K562 (cell line): Measurements from ENCODE around the gene SEMA3G. TPM values are rescaled to one million over a fixed set of nuclear protein-coding genes. Genes with fewer than 3 reads are reported as not detected.

ENCODE experiments used
- FUS ChIP-seq: fragments of 200-400 bp; formaldehyde crosslinking; optimal IDR thresholded peaks from 2 replicates; pipeline ENCODE3; 2017; ENCODE audit warnings: low read depth, low read length
- RBM17 ChIP-seq: fragments of 200-400 bp; formaldehyde crosslinking; IDR thresholded peaks from 2 replicates; pipeline ENCODE4 v1.6.1; 2017; ENCODE audit warnings: low read depth, mild to moderate bottlenecking, low read length, borderline replicate concordance
- SIN3B ChIP-seq: fragments of 450-650 bp; IDR thresholded peaks from 2 replicates; pipeline ENCODE4 v1.6.1; 2017; ENCODE audit warnings: low read depth, mild to moderate bottlenecking, moderate library complexity
- polyA plus RNA-seq, 8 experiments: library from polyadenylated mRNA; depleted of rRNA in 4 of 8; stranded (reverse) in 5 of 8; unstranded in 3 of 8; fragments of >200 nt; fragmentation: Nextera tagmentation in 2 of 8; fragmentation: Illumina TruSeq in 1 of 8; extraction: Ambion mirVana in 2 of 8; extraction: Trizol in 1 of 8; gene quantifications; 2 replicates each; pipeline versions ENCODE4 v1.2.1 to v1.2.3, GENCODE V29; 2011 to 2014; ENCODE audit warnings: inconsistent platforms in 1 of 8, missing spikeins in 1 of 8
- total RNA-seq, 7 experiments: library from RNA; depleted of rRNA in 6 of 7; stranded (reverse); fragments of >200 nt in 6 of 7; fragmentation: Illumina TruSeq in 2 of 7; extraction: Trizol in 2 of 7; gene quantifications; 2 replicates each; pipeline versions ENCODE4 v1.2.1 to v1.2.3, GENCODE V29; 2011 to 2021; ENCODE audit warnings: low replicate concordance in 1 of 7
- TF ChIP-seq, protein P1 (sequence below): fragments of 450-650 bp; IDR thresholded peaks from 2 replicates; pipeline ENCODE4 v1.6.1; 2017; ENCODE audit warnings: antibody characterized with exemption, mild to moderate bottlenecking
- TF ChIP-seq, protein P2 (sequence below): fragments of 250-450 bp; sonication (Bioruptor Pico); IDR thresholded peaks from 2 replicates; pipeline ENCODE4 v1.5.0; 2021
- TF ChIP-seq, protein P3 (sequence below): sonication (generic); formaldehyde crosslinking; IDR thresholded peaks from 2 replicates; pipeline ENCODE4 v1.8.0; 2022; ENCODE audit warnings: missing genetic modification reagents, mild to moderate bottlenecking, moderate library complexity, borderline replicate concordance

The SEMA3G gene
- total and polyA plus RNA-seq, 9 of the 15 experiments (the other 6 are each of a cell fraction or from before 2014, with no cell fraction given), result 0.04 to 0.07 (median 0.05) TPM; not detected in 6

DNA sequence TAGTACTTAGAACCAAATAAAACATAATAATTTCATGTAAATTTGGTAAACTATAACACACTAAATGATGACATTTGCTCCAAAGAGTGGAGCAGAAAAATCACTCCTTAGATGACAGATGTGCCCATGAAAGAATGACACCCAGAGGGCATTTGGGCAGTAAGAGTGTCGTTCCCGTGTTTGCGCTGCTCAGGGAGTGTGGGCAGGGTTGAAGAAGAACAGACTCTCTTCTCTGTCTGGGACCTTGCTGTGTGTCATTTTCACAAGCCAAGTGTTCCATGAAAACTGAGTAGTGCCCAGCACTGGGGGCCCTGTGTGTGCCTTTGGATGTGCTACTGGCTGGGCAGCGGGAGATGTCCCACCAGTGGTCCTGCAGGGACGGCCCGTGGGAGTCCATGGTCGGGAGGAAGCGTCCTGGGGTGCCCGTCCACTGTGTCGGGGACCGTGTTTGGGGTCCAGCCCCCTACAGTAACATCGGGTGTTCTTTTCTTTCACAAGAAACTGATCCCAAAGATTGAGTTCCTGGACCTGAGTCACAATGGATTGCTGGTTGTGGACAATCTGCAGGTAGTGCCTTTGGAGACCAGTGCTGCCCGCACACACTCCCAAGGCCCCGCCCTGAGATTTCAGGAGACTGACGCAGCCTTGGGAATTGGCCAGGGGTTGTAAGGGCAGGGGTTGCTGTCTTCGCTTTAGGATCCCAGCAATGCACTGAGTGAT lies 32.3 kb upstream of the SEMA3G start (continued):
- TF ChIP-seq, protein P1, sequence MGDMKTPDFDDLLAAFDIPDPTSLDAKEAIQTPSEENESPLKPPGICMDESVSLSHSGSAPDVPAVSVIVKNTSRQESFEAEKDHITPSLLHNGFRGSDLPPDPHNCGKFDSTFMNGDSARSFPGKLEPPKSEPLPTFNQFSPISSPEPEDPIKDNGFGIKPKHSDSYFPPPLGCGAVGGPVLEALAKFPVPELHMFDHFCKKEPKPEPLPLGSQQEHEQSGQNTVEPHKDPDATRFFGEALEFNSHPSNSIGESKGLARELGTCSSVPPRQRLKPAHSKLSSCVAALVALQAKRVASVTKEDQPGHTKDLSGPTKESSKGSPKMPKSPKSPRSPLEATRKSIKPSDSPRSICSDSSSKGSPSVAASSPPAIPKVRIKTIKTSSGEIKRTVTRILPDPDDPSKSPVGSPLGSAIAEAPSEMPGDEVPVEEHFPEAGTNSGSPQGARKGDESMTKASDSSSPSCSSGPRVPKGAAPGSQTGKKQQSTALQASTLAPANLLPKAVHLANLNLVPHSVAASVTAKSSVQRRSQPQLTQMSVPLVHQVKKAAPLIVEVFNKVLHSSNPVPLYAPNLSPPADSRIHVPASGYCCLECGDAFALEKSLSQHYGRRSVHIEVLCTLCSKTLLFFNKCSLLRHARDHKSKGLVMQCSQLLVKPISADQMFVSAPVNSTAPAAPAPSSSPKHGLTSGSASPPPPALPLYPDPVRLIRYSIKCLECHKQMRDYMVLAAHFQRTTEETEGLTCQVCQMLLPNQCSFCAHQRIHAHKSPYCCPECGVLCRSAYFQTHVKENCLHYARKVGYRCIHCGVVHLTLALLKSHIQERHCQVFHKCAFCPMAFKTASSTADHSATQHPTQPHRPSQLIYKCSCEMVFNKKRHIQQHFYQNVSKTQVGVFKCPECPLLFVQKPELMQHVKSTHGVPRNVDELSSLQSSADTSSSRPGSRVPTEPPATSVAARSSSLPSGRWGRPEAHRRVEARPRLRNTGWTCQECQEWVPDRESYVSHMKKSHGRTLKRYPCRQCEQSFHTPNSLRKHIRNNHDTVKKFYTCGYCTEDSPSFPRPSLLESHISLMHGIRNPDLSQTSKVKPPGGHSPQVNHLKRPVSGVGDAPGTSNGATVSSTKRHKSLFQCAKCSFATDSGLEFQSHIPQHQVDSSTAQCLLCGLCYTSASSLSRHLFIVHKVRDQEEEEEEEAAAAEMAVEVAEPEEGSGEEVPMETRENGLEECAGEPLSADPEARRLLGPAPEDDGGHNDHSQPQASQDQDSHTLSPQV, result no peak
- TF ChIP-seq, protein P2, sequence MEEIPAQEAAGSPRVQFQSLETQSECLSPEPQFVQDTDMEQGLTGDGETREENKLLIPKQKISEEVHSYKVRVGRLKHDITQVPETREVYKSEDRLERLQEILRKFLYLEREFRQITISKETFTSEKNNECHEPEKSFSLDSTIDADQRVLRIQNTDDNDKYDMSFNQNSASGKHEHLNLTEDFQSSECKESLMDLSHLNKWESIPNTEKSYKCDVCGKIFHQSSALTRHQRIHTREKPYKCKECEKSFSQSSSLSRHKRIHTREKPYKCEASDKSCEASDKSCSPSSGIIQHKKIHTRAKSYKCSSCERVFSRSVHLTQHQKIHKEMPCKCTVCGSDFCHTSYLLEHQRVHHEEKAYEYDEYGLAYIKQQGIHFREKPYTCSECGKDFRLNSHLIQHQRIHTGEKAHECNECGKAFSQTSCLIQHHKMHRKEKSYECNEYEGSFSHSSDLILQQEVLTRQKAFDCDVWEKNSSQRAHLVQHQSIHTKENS (CRISPR knock-in tag), result no peak
- no peak for TF ChIP-seq FUS
- TF ChIP-seq, protein P3, sequence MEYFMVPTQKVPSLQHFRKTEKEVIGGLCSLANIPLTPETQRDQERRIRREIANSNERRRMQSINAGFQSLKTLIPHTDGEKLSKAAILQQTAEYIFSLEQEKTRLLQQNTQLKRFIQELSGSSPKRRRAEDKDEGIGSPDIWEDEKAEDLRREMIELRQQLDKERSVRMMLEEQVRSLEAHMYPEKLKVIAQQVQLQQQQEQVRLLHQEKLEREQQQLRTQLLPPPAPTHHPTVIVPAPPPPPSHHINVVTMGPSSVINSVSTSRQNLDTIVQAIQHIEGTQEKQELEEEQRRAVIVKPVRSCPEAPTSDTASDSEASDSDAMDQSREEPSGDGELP (CRISPR knock-in tag), result no peak
- no peak for TF ChIP-seq RBM17
- TF ChIP-seq SIN3B, result no peak
